Ramos (cell line): ENCODE measurements around the gene CAMK2N1.

Source experiments
- in situ Hi-C: fragments of 300-500 bp; cut with MboI; formaldehyde crosslinking; loops from one replicate; pipeline ENCODE4 v1.14.3; 2022; ENCODE audit warnings: low sequenced_read_pairs; ENCODE audit not compliant: unreplicated experiment

CAMK2N1 gene

GRCh38 chr1:20498116-20498515 is 12.1 kb upstream of the CAMK2N1 start:
- in situ Hi-C loops: loop anchor here (25.0 kb wide), 1 partner anchor 586 kb away; the partner anchor contains the start of gene PLA2G2E

DNA sequence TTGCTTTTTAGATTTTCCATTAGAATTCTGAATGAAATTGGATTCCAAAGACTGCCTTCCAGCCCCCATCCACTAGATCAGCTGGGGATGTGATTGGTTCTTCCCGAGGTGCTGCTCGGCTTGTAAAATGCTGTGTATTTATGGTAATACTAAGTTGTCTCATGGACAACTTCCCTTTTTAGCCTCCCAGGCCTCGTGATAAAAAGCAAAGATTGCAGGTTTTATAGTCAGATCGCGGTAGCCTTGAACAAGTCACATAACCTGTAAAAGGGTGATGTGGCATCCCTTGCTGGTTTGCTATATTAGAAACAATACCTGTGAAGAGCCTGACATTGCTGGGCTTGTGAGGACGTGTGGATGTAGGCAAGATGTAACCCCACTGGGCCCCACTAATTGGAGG is 11.5 kb upstream of the CAMK2N1 start:
- in situ Hi-C loops: loop anchor here (25.0 kb wide), 1 partner anchor 585 kb away; the partner anchor contains the start of gene PLA2G2E

DNA sequence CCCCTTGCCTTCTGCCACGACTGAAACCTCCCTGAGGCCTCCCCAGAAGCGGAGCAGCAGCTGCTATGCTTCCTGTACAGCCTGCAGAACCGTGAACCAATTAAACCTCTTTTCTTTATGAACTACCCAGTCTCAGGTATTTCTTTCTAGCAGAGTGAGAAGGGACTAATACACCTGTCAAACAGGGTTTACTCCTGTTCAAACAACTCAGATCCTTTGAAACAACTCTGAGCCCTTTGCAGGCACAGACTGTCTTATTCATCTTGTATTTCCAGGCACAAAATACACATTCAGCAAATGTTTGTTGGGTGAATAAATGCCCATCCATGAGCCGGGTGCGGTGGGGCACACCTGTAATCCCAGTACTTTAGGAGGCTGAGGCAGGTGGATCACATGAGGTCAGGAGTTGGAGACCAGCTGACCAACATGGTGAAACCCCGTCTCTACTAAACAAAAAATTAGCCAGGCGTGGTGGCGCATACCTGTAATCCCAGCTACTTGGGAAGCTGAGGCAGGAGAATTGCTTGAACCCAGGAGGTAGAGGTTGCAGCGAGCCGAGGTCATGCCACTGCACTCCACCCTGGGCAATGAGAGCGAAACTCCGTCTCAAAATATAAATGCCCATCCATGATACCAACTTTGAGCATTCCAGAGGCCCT is 10.8 kb upstream of the CAMK2N1 start:
- in situ Hi-C loops: loop anchor here (25.0 kb wide), 1 partner anchor 585 kb away; the partner anchor contains the start of gene PLA2G2E

- in situ Hi-C loops: loop anchor here (25.0 kb wide), 1 partner anchor 584 kb away; the partner anchor contains the start of gene PLA2G2E
Observed at GRCh38 chr1:20496241-20496661, 10.2 kb upstream of the CAMK2N1 start.

DNA sequence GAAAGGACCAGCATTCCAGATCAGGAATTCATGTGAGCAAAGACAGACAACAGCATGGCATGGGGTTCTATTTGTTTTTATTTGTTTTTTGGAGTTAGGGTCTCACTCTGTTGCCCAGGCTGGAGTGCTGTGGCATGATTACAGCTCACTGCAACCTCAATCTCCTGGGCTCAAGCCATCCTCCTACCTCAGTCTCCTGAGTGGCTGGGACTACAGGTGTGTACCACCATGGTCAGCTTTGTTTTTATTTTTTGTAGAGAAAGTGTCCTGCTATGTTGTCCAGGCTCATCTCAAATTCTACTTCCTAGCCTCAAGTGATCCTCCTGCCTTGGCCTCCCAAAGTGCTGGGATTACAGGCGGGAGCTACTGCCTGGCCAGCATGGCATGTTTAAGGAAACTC is 9.7 kb upstream of the CAMK2N1 start:
- in situ Hi-C loops: loop anchor here (25.0 kb wide), 1 partner anchor 583 kb away; the partner anchor contains the start of gene PLA2G2E

- in situ Hi-C loops: loop anchor here (5.0 to 25.0 kb wide), 2 partner anchors 282 to 582 kb away; partner anchors contain the start of gene PLA2G2E
Observed at GRCh38 chr1:20494609-20495311, 8.8 kb upstream of the CAMK2N1 start.

DNA sequence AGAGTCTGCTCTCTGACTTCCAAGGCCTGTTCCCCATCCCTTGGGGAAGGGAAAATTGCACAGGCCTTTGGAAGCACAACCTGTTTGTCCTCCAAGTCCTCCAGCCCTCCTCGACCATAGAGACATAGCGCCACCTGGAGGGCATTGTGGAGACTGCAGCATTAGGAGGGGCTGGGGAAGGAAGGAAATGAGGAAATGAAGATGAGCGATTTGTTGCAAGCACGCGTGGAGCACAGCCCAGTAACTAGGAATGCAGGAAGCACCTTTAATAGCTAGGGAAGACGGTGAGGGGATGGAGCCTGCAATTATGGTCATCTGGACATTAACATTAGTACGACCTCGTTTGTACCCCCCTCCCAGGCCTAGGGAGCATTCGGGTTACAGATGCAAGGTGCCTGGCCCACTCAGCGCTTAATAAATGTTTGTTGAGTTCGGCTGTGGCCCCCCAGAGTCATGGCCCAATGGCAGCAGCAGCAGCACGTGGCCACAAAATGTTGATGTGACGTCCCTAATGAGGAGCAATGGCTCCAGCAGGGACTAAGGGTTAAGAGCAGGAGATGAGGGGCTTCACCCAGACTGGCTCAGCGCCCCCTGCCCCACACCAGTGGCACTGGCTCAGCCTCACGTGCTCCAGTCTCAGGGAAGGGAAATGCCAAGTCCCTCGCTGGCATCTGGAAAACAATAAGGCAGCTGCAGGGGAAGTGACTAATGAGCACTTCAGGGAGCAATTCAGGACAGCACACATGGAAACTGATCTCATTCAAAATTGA is 8.0 kb upstream of the CAMK2N1 start:
- in situ Hi-C loops: loop anchor here (5.0 to 25.0 kb wide), 2 partner anchors 282 to 582 kb away; partner anchors contain the start of gene PLA2G2E

- in situ Hi-C loops: loop anchor here (5.0 to 25.0 kb wide), 2 partner anchors 281 to 581 kb away; partner anchors contain the start of gene PLA2G2E
Observed at GRCh38 chr1:20493309-20493708, 7.3 kb upstream of the CAMK2N1 start.

DNA sequence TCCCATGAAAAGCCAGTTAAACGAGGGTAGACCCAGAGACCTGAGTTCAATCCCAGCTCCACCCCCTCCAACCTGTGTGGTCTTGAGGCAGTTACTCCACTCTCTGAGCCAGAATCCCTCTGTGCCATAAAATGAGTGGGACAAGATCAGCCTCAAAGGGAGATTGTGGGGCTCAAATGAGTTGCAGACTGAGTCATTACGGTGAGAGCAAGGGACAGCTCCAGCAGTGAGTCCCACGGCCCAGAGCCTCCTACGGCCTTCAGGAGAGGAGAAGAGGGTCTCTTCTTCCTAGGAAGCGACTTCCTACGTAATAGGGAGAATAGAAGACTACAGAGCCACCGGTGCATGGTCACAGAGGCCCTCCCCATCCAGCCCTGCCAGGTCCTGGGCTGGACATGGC is 6.7 kb upstream of the CAMK2N1 start:
- in situ Hi-C loops: loop anchor here (5.0 to 25.0 kb wide), 2 partner anchors 280 to 580 kb away; partner anchors contain the start of gene PLA2G2E

GRCh38 chr1:20491866-20492265 is 5.9 kb upstream of the CAMK2N1 start:
- in situ Hi-C loops: loop anchor here (5.0 to 25.0 kb wide), 2 partner anchors 280 to 580 kb away; partner anchors contain the start of gene PLA2G2E

DNA sequence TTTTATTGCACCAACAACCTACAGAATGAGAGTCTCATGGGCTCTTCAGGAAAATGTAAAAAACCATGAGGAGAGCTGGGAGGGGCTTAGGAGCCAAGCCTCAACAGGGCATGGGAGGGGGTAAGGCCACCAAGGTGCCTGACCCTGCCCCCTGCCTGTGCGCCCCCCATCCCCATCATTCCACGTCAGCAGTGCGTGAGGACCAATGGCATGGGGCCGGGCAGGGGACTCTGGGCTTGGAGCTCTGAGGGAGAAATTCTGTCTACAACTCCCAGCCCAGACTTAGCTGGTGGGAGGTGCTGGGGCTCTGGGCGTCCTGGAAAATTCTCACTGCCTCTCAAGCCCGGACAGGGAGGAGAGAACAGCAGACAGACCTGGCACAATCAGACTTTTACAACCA is 5.2 kb upstream of the CAMK2N1 start:
- in situ Hi-C loops: loop anchor here (5.0 to 25.0 kb wide), 2 partner anchors 279 to 579 kb away; partner anchors contain the start of gene PLA2G2E

DNA sequence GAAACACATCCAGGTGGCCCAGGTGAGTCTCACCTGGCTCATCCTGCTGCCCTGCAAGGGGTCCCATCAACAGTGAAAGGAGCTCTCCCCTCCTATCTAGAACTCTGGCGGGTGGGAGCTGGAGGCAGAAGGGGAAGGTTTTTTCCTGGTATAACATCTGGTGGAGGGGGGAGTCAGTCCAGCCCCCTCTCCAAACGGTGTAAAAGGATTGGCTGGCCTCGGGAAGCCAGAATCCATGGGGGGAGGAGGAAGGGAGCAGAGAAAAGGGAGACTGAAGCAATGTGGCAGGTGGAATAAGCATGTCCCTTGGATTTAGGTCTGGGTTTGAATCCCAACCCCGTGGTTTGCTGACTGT is 1.2 kb upstream of the CAMK2N1 start:
- in situ Hi-C loops: loop anchor here (25.0 kb wide), 1 partner anchor 575 kb away; the partner anchor contains the start of gene PLA2G2E

DNA sequence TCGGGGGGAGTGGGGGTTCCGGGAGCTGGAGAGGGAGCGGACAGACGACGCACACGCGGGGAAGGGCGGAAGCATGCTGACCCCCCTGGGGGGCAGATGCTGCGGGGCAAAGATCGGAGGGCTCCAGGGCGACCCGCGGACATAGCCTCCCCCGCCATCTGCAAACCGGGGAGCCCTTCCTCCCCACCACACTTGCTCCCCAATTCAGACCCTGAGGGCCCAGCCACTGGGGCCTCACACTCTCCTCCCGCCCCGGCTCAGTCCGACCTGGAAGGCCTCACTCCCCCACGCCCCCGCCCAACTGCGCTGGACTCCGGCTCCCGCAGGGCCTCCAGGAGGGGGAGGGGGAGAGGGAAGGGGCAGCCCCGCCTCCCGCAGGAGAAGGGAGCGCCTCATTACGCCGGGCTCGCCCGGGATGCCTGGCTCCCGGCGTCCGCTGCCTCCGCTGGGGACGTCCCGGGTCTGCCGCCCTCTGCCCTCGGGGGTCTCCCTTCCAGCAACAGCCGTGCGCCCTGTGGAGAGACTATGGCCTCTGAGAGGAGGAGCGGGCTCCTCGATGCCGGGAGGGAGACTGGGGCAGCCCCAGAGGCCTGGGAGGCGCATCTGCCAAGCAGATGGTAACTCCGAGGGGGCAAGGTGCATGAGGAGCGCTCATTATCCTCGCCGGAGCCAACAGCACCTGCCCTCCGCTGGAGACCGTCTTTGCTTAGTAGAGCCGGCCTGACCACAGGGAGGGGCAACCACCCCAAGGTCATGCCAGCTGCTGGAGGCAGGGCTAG is 636 bp upstream of the CAMK2N1 start:
- in situ Hi-C loops: loop anchor here (25.0 kb wide), 1 partner anchor 574 kb away; the partner anchor contains the start of gene PLA2G2E

DNA sequence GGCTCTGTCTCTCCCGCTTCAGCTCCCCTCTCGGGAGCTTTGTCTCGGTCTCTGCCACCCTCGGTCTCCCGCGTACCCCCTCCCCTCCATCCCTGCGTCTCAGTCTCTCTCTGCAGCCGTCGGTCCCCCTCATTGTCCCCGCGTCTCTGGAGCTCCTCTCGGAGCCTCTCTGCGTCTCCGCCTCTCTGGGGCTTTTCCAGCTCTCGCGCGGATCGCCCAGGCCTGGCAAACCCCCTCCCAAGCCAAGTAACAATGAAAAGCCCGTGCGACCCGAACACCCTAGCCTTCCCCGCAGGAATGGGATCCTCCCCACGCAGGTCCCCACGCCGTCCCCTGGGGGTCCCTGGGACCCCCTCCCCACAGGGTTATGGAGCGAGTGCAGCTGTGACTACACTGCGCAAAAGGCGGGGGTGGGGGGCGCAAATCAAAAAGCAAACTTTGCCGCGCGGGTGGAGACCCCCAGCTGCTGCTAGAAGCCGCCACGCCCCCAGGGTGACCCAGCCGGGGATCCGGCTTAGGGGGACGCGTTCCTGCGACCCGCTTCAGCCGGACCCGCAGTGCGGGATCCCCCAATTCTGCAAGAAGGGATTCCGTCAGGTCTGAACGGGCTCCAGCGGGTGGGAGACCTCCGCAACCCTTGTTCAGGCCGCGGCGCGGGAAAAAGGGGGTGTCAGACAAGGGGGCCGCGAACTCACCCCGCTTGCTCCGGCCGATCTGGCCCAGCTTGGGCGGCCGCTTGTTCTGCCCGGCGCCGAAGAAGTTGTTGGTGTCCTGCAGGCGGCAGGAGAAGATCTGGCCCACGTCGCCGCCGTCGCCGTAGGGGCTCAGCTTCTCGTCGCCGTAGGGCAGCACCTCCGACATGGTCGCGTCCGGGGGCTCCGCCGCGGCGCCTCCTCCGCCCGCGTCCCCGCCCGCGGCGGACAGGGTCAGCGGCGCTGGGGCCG is 1.2 kb downstream of the CAMK2N1 start:
- in situ Hi-C loops: loop anchor here (25.0 kb wide), 1 partner anchor 572 kb away; the partner anchor contains the start of gene PLA2G2E

GRCh38 chr1:20483833-20484518 is 2.0 kb downstream of the CAMK2N1 start:
- in situ Hi-C loops: loop anchor here (25.0 kb wide), 1 partner anchor 572 kb away; the partner anchor contains the start of gene PLA2G2E

GRCh38 chr1:20483098-20483832 is 2.7 kb downstream of the CAMK2N1 start:
- in situ Hi-C loops: loop anchor here (25.0 kb wide), 1 partner anchor 571 kb away; the partner anchor contains the start of gene PLA2G2E
